ENCODE results near the gene PTPRD.

The PTPRD gene

DNA sequence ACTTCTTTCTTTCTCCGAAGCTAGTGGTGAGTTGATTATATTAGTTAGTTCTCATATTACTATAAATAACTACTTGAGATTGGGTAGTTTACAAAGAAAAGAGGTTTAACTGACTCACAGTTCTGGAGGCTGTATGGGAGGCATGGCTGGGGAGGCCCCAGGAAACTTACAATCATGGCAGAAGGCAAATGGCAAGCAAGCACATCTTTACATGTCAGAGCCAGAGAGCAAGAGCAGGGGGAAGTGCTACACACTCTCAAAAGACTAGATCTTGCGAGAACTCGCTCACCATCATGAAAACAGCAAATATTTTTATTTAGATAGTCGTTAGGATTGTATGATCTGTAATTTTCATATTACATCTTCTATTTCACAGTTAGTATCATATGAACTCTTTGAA is 711.2 kb downstream of the PTPRD start:
- no peak for TF ChIP-seq EZH2 (IDR thresholded peaks at IDR 0.05)
- TF ChIP-seq POLR2AphosphoS5 (IDR thresholded peaks at IDR 0.05; ENCODE audit: borderline replicate concordance, low read depth, low read length): no peak
- no peak for TF ChIP-seq FOXP2 (optimal IDR thresholded peaks at IDR 0.05; ENCODE audit: control extremely low read depth, extremely low read length, insufficient read depth)
- Histone ChIP-seq H3K9me3 (ENCODE audit: low read depth, low read length) (no peaks in the 10 kb centered on the region), H3K36me3 (ENCODE audit: insufficient read depth, low read length) (no peaks in the 10 kb centered on the region), H3K4me3 (no peak overlapping the region), H3K27ac (no peak overlapping the region), H3K9ac (ENCODE audit: insufficient read length) (no peak overlapping the region)
- no peak for DNase-seq (ENCODE audit: low read depth, low spot score)

DNA sequence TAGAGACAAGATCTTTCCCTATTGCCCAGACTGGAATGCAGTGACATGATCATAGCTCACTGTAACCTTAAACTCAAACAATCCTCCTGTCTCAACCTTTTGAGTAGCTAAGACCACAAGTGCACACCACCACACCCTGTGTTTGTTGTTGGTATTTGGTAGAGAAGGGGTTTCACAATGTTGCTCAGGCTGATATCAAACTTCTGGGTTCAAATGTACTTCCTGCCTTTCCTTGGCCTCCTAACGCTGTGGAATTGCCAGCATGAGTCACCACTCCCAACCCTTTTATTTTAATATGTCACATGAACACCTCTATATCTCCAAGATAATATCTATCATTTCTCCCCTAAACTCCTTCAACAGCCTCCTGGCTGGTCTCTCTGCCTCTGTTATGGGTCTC is 719.0 kb downstream of the PTPRD start:
- Histone ChIP-seq H3K36me3 (ENCODE audit: insufficient read depth, low read length) (no peaks in the 10 kb centered on the region), H3K4me3 (no peak overlapping the region), H3K9me3 (ENCODE audit: low read depth, low read length) (no peaks in the 10 kb centered on the region), H3K9ac (ENCODE audit: insufficient read length) (no peak overlapping the region), H3K27ac (no peak overlapping the region)
- DNase-seq (ENCODE audit: low read depth, low spot score): no peak
- TF ChIP-seq POLR2AphosphoS5 (IDR thresholded peaks at IDR 0.05; ENCODE audit: borderline replicate concordance, low read depth, low read length) (no peak), EZH2 (IDR thresholded peaks at IDR 0.05) (no peak), FOXP2 (optimal IDR thresholded peaks at IDR 0.05; ENCODE audit: control extremely low read depth, extremely low read length, insufficient read depth) (no peak)

DNA sequence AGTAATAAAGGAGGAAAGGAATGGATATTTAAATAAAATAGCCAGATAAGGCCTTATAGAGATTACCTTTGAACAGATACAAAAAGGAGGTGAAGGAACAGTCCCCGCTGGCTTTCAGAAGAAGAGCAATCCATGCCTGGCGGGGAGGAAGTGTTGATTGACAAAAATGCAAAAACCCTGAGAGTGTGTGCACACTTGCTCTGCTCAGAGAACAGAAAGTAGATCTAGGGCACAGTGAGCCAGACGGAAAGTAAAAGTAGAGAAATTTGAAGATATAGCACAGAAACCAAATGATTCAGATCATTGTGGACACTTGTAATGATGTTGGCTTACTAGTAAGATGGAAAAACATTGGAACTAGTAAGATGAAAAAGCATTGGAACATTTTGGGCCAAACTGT is 720.6 kb downstream of the PTPRD start:
- DNase-seq (ENCODE audit: low read depth, low spot score): no peak
- Histone ChIP-seq H3K36me3 (ENCODE audit: insufficient read depth, low read length) (no peaks in the 10 kb centered on the region), H3K9me3 (ENCODE audit: low read depth, low read length) (no peaks in the 10 kb centered on the region; the same call in 1 of the 2 replicates), H3K27ac (no peak overlapping the region), H3K9ac (ENCODE audit: insufficient read length) (no peak overlapping the region), H3K4me3 (no peak overlapping the region)
- TF ChIP-seq POLR2AphosphoS5 (IDR thresholded peaks at IDR 0.05; ENCODE audit: borderline replicate concordance, low read depth, low read length) (no peak), EZH2 (IDR thresholded peaks at IDR 0.05) (no peak), FOXP2 (optimal IDR thresholded peaks at IDR 0.05; ENCODE audit: control extremely low read depth, extremely low read length, insufficient read depth) (no peak)

DNA sequence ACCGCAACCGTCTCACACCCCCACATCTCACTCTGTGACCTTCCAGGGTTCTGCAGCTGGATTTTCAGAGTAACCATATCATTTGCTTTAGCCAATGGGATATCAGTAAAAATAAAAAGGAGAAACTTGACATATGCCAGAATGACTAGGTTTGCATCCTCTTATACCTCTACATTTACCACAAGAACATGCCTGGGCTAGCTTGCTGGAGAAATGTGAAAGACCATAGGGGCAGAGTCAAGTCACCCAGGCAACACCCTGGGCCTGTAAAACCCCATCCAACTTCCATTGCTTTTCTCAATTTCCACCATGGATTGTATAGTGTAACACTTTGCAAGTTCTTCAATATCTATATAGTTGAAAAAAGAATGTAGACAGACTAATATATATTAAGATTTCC is 731.1 kb downstream of the PTPRD start:
- TF ChIP-seq FOXP2 (optimal IDR thresholded peaks at IDR 0.05; ENCODE audit: control extremely low read depth, extremely low read length, insufficient read depth): no peak
- no peak for TF ChIP-seq POLR2AphosphoS5 (IDR thresholded peaks at IDR 0.05; ENCODE audit: borderline replicate concordance, low read depth, low read length)
- no peak for TF ChIP-seq EZH2 (IDR thresholded peaks at IDR 0.05)

DNA sequence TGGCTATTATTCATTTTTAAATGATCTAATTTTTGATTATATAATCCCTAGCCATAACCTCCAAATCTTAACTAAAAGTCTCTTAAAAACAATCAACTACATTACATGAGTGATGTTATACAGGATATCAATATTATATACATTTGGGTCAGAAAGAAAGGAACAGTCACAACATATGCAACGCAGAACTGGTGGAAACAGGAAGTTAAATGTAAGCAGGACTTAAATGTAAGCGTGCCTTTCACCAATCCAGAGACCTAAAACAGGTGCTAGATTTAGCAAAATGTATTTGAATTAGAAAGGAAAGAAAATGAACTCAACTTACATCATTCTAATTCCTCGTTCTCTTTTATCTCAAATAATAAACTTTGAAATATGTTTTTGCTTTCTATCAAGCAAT is 738.5 kb downstream of the PTPRD start:
- TF ChIP-seq FOXP2 (optimal IDR thresholded peaks at IDR 0.05; ENCODE audit: control extremely low read depth, extremely low read length, insufficient read depth): no peak
- TF ChIP-seq EZH2 (IDR thresholded peaks at IDR 0.05): no peak
- Histone ChIP-seq H3K4me3 (no peak overlapping the region), H3K27ac (no peak overlapping the region), H3K9me3 (ENCODE audit: low read depth, low read length) (no peaks in the 10 kb centered on the region), H3K9ac (ENCODE audit: insufficient read length) (no peak overlapping the region), H3K36me3 (ENCODE audit: insufficient read depth, low read length) (no peaks in the 10 kb centered on the region)
- no peak for DNase-seq (ENCODE audit: low read depth, low spot score)

More for the DNA sequence above, 731.1 kb downstream of the PTPRD start:
- no peak overlapping the region for H3K4me3 ChIP-seq
- no peak overlapping the region for H3K9ac ChIP-seq (ENCODE audit: insufficient read length)
- no peaks in the 10 kb centered on the region for H3K36me3 ChIP-seq (ENCODE audit: insufficient read depth, low read length)
- H3K9me3 ChIP-seq (ENCODE audit: low read depth, low read length): no peaks in the 10 kb centered on the region
- no peak for DNase-seq (ENCODE audit: low read depth, low spot score)
- no peak overlapping the region for H3K27ac ChIP-seq

DNA sequence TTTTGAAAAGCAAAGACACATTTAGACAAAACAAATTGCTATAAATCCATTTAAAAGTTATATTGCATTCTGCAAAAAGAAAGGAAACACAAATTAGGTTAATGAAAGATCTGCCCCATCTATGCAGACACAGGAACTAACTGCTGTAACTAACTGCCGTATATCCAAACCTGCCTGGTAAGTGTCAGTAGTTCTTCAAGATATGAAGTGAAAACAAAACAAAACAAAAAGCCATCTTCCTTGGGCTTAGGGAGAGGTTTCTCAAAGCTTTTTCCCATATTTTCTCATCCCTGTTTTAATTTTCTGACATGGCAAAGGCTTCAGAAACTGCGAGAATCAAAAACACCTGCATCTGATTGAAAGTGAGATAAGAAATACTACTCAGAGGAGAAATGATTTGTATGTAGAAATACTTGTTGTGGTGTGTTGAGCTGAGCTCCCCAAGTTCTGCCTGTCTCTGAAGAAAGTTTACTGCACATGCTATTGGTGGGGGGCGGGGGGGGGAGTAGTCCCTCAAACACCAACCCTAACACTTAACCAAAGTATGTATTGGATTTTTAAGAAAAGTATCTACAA is 750.5 kb downstream of the PTPRD start:
- TF ChIP-seq POLR2AphosphoS5 (IDR thresholded peaks at IDR 0.05; ENCODE audit: borderline replicate concordance, low read depth, low read length) (no peak), FOXP2 (optimal IDR thresholded peaks at IDR 0.05; ENCODE audit: control extremely low read depth, extremely low read length, insufficient read depth) (no peak), EZH2 (IDR thresholded peaks at IDR 0.05) (no peak)
- no peak for DNase-seq (ENCODE audit: low read depth, low spot score)
- no peaks in the 10 kb centered on the region for H3K9me3 ChIP-seq (ENCODE audit: low read depth, low read length)
- no peak overlapping the region for H3K4me3 ChIP-seq
- no peaks in the 10 kb centered on the region for H3K36me3 ChIP-seq (ENCODE audit: insufficient read depth, low read length)
- H3K27ac ChIP-seq: no peak overlapping the region
- no peak overlapping the region for H3K9ac ChIP-seq (ENCODE audit: insufficient read length)

DNA sequence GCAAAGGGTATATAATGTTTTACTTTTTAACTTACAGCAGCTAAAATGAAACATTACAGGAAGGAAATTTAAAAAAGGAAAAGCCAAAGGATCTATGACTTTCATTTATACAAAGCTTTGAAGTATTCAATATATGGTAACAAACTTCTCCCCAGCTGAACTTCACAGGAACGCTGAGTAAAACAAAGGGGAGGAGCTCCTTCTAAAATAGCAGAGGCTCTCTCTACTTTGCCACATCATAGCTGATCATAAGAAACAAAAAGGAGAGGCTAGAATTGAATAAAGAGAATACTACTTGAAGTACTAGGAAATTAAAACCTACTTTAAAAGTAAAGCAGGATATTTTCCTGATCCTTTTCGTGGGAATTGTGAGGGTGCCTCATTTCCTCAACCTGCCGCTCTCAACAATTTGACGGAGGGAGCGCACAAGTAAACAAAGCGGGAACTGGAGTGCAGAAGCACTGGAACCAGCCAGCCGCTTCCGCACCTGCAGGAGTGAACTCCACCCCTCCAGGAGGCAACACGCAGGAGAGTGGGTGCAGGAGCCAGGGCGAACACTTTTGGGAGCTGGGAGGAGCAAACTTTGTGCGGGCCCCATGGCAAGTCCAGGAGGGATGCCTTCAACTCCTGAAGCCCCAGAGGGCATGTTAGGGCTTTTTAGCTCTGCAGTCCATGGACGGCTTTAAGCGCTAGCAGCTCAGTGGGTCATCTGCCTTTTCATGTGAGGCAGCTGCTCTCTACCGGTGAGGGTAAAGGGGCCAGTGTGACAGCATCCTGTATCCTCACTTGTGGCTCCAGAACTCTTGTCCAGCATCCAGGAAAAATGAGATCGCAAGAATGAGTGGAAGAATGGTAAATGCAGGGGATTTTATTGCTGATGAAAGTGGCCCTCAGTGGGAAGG is 757.4 kb downstream of the PTPRD start:
- no peak overlapping the region for H3K27ac ChIP-seq
- TF ChIP-seq EZH2 (IDR thresholded peaks at IDR 0.05) (no peak), POLR2AphosphoS5 (IDR thresholded peaks at IDR 0.05; ENCODE audit: borderline replicate concordance, low read depth, low read length) (no peak), FOXP2 (optimal IDR thresholded peaks at IDR 0.05; ENCODE audit: control extremely low read depth, extremely low read length, insufficient read depth) (no peak)
- DNase-seq (ENCODE audit: low read depth, low spot score): no peak
- no peaks in the 10 kb centered on the region for H3K9me3 ChIP-seq (ENCODE audit: low read depth, low read length)
- H3K4me3 ChIP-seq: no peak overlapping the region
- H3K9ac ChIP-seq (ENCODE audit: insufficient read length): no peak overlapping the region
- no peaks in the 10 kb centered on the region for H3K36me3 ChIP-seq (ENCODE audit: insufficient read depth, low read length)

DNA sequence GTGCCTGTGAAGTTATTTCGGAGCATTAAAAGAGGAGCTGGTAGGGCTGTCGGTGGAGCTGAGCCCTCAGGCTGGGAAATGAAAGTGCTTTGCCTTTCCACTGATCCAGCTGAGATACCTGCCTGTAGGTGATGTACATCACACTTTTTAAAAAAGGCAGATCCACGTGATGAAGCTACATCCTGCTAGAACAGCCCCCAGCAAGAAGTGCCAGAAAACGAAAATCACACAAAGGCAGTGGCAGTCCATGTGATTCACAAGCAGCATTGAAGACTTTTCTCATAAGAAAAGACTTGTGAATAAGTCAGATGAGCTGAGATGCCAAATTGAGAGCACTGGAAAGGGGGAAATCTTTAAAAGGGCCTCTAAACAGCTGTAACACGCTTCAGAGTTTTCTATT is 765.1 kb downstream of the PTPRD start:
- H3K4me3 ChIP-seq: no peak overlapping the region
- no peaks in the 10 kb centered on the region for H3K9me3 ChIP-seq (ENCODE audit: low read depth, low read length)
- H3K27ac ChIP-seq: no peak overlapping the region
- DNase-seq (ENCODE audit: low read depth, low spot score): no peak
- H3K36me3 ChIP-seq (ENCODE audit: insufficient read depth, low read length): no peaks in the 10 kb centered on the region
- TF ChIP-seq EZH2 (IDR thresholded peaks at IDR 0.05) (no peak), FOXP2 (optimal IDR thresholded peaks at IDR 0.05; ENCODE audit: control extremely low read depth, extremely low read length, insufficient read depth) (no peak), POLR2AphosphoS5 (IDR thresholded peaks at IDR 0.05; ENCODE audit: borderline replicate concordance, low read depth, low read length) (no peak)
- no peak overlapping the region for H3K9ac ChIP-seq (ENCODE audit: insufficient read length)
